Activated naive CD4-positive, alpha-beta T cell treated with anti-CD3 and anti-CD28 coated beads for 36 hours (primary cell): Measurements from ENCODE around the gene SPATS2L. TPM values are rescaled to one million over a fixed set of nuclear protein-coding genes. Genes with fewer than 3 reads are reported as not detected.

ENCODE experiments used
- CTCF ChIA-PET: fragments of 350-600 bp; sonication (Branson Sonifier 250); formaldehyde crosslinking; loops from one replicate; lab custom pipeline; 2021; ENCODE audit warnings: antibody characterized with exemption; lab: Charles Lee
- DNase-seq: peaks from one replicate; pipeline ENCODE4 v3.0.0-alpha.2; 2020
- H3K27ac Mint-ChIP-seq: one replicate; pipeline ENCODE4 v1.8.0; 2021; ENCODE audit warnings: mild to moderate bottlenecking, mixed read lengths
- H3K27me3 Mint-ChIP-seq: one replicate; pipeline ENCODE4 v1.8.0; 2021; ENCODE audit warnings: low read depth, mixed read lengths
- H3K36me3 Mint-ChIP-seq: one replicate; pipeline ENCODE4 v1.8.0; 2021; ENCODE audit warnings: low read depth, mixed read lengths
- H3K4me1 Mint-ChIP-seq: one replicate; pipeline ENCODE4 v1.8.0; 2021; ENCODE audit warnings: low read depth, mixed read lengths
- H3K4me3 Mint-ChIP-seq: one replicate; pipeline ENCODE4 v1.8.0; 2021; ENCODE audit warnings: mild to moderate bottlenecking, moderate library complexity, mixed read lengths
- H3K9me3 Mint-ChIP-seq: one replicate; pipeline ENCODE4 v1.8.0; 2021; ENCODE audit warnings: mixed read lengths
- intact Hi-C: fragments of 100-400 bp; cut with micrococcal nuclease; formaldehyde crosslinking; loops from one replicate; pipeline ENCODE4 v1.15.1; 2023
- total RNA-seq, 2 experiments: library from RNA; stranded (reverse); gene quantifications; one replicate each; pipeline ENCODE4 v1.2.3, GENCODE V29; 2021

SPATS2L gene, protein sequence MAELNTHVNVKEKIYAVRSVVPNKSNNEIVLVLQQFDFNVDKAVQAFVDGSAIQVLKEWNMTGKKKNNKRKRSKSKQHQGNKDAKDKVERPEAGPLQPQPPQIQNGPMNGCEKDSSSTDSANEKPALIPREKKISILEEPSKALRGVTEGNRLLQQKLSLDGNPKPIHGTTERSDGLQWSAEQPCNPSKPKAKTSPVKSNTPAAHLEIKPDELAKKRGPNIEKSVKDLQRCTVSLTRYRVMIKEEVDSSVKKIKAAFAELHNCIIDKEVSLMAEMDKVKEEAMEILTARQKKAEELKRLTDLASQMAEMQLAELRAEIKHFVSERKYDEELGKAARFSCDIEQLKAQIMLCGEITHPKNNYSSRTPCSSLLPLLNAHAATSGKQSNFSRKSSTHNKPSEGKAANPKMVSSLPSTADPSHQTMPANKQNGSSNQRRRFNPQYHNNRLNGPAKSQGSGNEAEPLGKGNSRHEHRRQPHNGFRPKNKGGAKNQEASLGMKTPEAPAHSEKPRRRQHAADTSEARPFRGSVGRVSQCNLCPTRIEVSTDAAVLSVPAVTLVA
- 10 to 100 TPM in 1 of 2 experiments, 1 to 10 TPM in 1; 8.9 to 10.9 TPM for total RNA-seq

DNA sequence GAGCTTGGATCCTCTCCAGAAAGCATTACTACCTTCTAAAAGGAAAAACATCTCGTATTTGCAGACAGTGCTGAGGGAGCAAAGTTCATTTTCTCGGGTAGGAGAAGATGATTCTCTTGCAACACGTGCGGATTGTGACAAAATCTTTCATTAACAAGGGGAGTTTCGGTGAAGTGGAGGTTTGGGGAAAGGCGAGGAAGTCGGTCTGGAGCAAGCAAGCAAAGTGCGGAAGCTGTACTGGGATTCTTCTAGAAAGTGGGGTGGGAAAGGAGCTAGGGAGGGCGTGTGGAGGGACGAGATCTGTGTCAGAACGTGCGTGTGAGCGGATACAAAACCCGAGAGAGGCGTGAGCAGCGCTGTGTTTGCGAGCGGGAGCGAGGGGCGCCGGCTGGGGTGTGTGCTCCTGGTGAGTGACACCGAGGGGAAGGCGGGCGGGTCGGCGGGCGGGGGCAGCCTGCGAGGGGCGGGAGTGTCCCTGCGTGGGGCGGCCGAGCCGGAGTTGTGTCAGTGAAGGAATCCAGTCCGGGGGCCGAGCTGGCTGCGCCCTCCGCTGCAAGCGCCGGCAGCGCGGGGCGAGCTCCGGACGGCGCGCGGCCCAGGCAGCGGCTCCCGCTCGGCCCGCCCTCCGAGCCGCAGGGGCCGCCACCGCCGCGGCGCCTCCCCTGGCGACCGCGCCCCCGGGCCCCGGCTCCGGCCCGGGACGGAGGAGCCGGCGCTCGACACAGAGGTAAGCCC is at the start of gene SPATS2L:
Gene SPATS2L (plus strand): TSS at position 498 of the 735 bp plus-strand sequence. CDS start 82,552 bp downstream, outside the sequence.
- CTCF ChIA-PET, result interaction anchor here (0.7 to 1.9 kb wide), 4 partner anchors 8 to 170 kb away, joined by 3 to 9 read pairs (median 4); no protein-coding TSS in a partner anchor

GRCh38 chr2:200257570-200257969 is 48.9 kb upstream of the SPATS2L start:
- CTCF ChIA-PET, result no interaction called here

More for the DNA sequence above, at the start of gene SPATS2L:
- peaks cover 13% of the 10 kb centered on the region for H3K4me1 Mint-ChIP-seq
- peaks cover 15% of the 10 kb centered on the region for H3K27me3 Mint-ChIP-seq
- H3K4me3 Mint-ChIP-seq, result peak within 1 kb of the TSS; percentile 85
- intact Hi-C loops, result loop anchor here (1.0 to 5.0 kb wide), 3 partner anchors 160 to 394 kb away; partner anchors contain the start of gene C2orf69
- peak within 1 kb of the TSS; percentile 4 for H3K27ac Mint-ChIP-seq
- no peaks in the 10 kb centered on the region for H3K9me3 Mint-ChIP-seq
- peaks cover 3% of the 10 kb centered on the region for H3K36me3 Mint-ChIP-seq
- peak; percentile 64 for DNase-seq

DNA sequence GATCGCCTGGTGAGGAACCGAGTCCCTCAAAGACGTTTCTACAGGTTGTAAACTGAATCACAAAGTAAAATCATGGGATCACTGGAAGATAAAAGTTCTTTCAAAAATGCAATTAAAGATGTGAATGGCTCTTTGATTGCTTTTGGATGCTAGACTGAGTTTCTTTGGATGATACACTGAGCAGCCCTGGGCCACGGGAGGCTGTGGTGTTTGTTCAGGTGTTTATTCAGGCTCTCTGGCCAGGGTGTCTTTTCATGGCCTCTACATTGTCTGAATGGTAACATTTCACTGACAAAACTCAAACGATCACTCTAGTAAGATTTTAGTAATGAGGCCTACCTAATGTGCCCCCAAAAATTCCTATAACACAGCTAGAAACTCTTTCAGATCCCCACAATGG is 48.4 kb upstream of the SPATS2L start:
- no peaks in the 10 kb centered on the region for H3K36me3 Mint-ChIP-seq
- intact Hi-C loops, result no loop called here
- CTCF ChIA-PET, result no interaction called here
- H3K9me3 Mint-ChIP-seq, result no peaks in the 10 kb centered on the region
- H3K27ac Mint-ChIP-seq, result no peak overlapping the region
- no peak overlapping the region for H3K4me3 Mint-ChIP-seq
- no peaks in the 10 kb centered on the region for H3K27me3 Mint-ChIP-seq
- H3K4me1 Mint-ChIP-seq, result no peaks in the 10 kb centered on the region
- no peak for DNase-seq

More at GRCh38 chr2:200257570-200257969, 48.9 kb upstream of the SPATS2L start:
- DNase-seq, result no peak
- Mint-ChIP-seq H3K4me3 (no peak overlapping the region), H3K27ac (no peak overlapping the region), H3K27me3 (no peaks in the 10 kb centered on the region), H3K9me3 (no peaks in the 10 kb centered on the region), H3K36me3 (no peaks in the 10 kb centered on the region), H3K4me1 (no peaks in the 10 kb centered on the region)
- intact Hi-C loops, result no loop called here

GRCh38 chr2:200258881-200259576 is 47.5 kb upstream of the SPATS2L start:
- no peak overlapping the region for H3K4me3 Mint-ChIP-seq
- H3K27me3 Mint-ChIP-seq, result no peaks in the 10 kb centered on the region
- intact Hi-C loops, result no loop called here
- CTCF ChIA-PET, result no interaction called here
- no peak for DNase-seq
- H3K9me3 Mint-ChIP-seq, result no peaks in the 10 kb centered on the region
- no peak overlapping the region for H3K27ac Mint-ChIP-seq
- H3K4me1 Mint-ChIP-seq, result no peaks in the 10 kb centered on the region
- no peaks in the 10 kb centered on the region for H3K36me3 Mint-ChIP-seq

DNA sequence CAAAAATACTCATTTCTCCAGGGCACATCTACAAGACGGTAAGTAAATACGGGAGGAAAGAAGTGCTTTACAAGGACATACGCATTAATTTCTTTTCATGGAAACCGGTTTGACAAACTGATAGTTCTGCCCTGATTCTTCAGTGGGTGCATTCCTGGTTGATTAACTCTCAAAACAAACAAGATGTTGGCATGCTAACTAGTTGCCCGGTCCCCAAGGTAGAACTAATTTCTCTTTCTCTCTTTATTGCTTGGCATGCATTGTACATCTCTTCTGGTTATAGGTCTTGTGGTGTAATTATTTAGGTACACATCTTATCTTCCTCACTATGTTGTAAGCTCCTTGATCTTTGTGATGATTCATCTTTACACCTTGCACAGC is 46.9 kb upstream of the SPATS2L start:
- CTCF ChIA-PET, result no interaction called here
- H3K27ac Mint-ChIP-seq, result no peak overlapping the region
- H3K36me3 Mint-ChIP-seq, result no peaks in the 10 kb centered on the region
- H3K27me3 Mint-ChIP-seq, result no peaks in the 10 kb centered on the region
- no peaks in the 10 kb centered on the region for H3K4me1 Mint-ChIP-seq
- no peak for DNase-seq
- no peak overlapping the region for H3K4me3 Mint-ChIP-seq
- intact Hi-C loops, result no loop called here
- H3K9me3 Mint-ChIP-seq, result no peaks in the 10 kb centered on the region

GRCh38 chr2:200262047-200262446 is 44.4 kb upstream of the SPATS2L start:
- Mint-ChIP-seq H3K4me3 (no peak overlapping the region), H3K27ac (no peak overlapping the region), H3K4me1 (no peaks in the 10 kb centered on the region), H3K9me3 (no peaks in the 10 kb centered on the region), H3K27me3 (no peaks in the 10 kb centered on the region), H3K36me3 (no peaks in the 10 kb centered on the region)
- no peak for DNase-seq
- intact Hi-C loops, result no loop called here
- CTCF ChIA-PET, result no interaction called here

- CTCF ChIA-PET, result no interaction called here
- Mint-ChIP-seq H3K9me3 (no peaks in the 10 kb centered on the region), H3K4me3 (no peak overlapping the region), H3K4me1 (no peaks in the 10 kb centered on the region), H3K27me3 (no peaks in the 10 kb centered on the region), H3K27ac (no peak overlapping the region), H3K36me3 (no peaks in the 10 kb centered on the region)
- no peak for DNase-seq
- intact Hi-C loops, result no loop called here
These were observed 43.2 kb upstream of the SPATS2L start for GRCh38 chr2:200263279-200263678.

DNA sequence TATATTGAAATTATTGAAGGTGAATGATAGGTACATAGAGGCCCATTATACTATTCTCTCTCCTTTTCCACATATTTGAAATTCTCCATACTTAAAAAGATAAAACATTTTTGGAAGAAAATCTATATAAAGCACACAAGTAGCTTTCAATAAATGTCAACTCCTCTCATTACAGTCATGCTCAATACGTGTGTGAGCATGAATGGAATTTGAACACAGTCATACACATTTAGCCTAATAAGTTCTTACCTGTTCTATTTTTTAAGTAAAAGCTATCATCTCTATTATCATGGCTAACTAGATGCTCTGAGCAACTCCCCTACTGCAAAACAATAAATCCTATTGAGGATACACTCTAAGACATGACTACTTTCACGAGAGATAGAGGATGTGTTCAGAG is 41.9 kb upstream of the SPATS2L start:
- intact Hi-C loops, result no loop called here
- no peaks in the 10 kb centered on the region for H3K4me1 Mint-ChIP-seq
- no peak overlapping the region for H3K27ac Mint-ChIP-seq
- H3K27me3 Mint-ChIP-seq, result no peaks in the 10 kb centered on the region
- CTCF ChIA-PET, result interaction anchor here (0.6 kb wide), 1 partner anchor 987 kb away, joined by 3 read pairs; no protein-coding TSS in a partner anchor
- H3K36me3 Mint-ChIP-seq, result no peaks in the 10 kb centered on the region
- DNase-seq, result no peak
- no peak overlapping the region for H3K4me3 Mint-ChIP-seq
- no peaks in the 10 kb centered on the region for H3K9me3 Mint-ChIP-seq

DNA sequence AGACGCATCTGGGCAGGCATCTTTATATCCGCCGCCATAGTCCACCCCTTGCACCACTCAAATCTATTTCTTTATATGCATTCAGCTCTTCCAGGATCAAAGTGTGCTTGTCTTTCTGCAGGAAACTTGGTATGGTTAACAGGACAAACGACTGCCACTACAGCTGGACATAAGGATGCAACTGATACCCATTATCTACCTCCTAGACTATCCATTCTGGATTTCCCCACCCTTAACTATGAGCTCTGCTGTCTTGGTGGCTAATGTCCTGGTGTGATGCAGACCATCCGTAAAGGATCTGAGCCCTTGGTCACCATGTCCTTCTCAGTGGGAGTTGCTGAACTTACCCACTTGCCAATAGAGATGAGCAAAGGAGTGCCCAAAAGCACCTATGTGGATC is 40.1 kb upstream of the SPATS2L start:
- no peaks in the 10 kb centered on the region for H3K36me3 Mint-ChIP-seq
- intact Hi-C loops, result no loop called here
- no peaks in the 10 kb centered on the region for H3K4me1 Mint-ChIP-seq
- H3K27me3 Mint-ChIP-seq, result no peaks in the 10 kb centered on the region
- H3K9me3 Mint-ChIP-seq, result no peaks in the 10 kb centered on the region
- no peak overlapping the region for H3K4me3 Mint-ChIP-seq
- CTCF ChIA-PET, result no interaction called here
- H3K27ac Mint-ChIP-seq, result no peak overlapping the region
- no peak for DNase-seq

GRCh38 chr2:200267350-200267749 is 39.1 kb upstream of the SPATS2L start:
- DNase-seq, result no peak
- H3K9me3 Mint-ChIP-seq, result no peaks in the 10 kb centered on the region
- CTCF ChIA-PET, result no interaction called here
- intact Hi-C loops, result no loop called here
- H3K36me3 Mint-ChIP-seq, result no peaks in the 10 kb centered on the region
- H3K4me3 Mint-ChIP-seq, result no peak overlapping the region
- H3K27me3 Mint-ChIP-seq, result no peaks in the 10 kb centered on the region
- H3K27ac Mint-ChIP-seq, result no peak overlapping the region
- no peaks in the 10 kb centered on the region for H3K4me1 Mint-ChIP-seq

GRCh38 chr2:200270732-200271131 is 35.8 kb upstream of the SPATS2L start:
- Mint-ChIP-seq H3K36me3 (no peaks in the 10 kb centered on the region), H3K27ac (no peak overlapping the region), H3K27me3 (no peaks in the 10 kb centered on the region), H3K9me3 (no peaks in the 10 kb centered on the region), H3K4me1 (no peaks in the 10 kb centered on the region), H3K4me3 (no peak overlapping the region)
- DNase-seq, result no peak
- intact Hi-C loops, result no loop called here
- CTCF ChIA-PET, result no interaction called here

DNA sequence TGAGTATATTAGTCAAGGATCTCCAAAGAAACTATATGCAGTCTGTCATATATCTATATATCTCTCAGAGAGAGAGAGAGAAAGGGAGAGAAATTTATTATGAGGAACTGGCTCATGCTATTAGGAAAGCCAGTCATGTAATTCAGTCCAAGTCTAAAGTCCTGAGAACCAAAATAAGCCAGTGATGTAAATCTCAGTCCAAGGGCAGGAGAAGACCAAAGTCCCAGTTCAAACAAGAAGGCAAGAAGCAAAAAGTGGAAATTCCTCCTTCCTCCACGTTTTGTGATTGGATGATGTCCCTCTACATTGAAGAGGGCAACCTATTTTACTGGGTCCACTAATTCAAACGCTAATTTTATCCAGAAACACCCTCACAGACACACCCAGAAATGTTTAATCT is 34.2 kb upstream of the SPATS2L start:
- no peak overlapping the region for H3K4me3 Mint-ChIP-seq
- no peak overlapping the region for H3K27ac Mint-ChIP-seq
- intact Hi-C loops, result no loop called here
- H3K4me1 Mint-ChIP-seq, result no peaks in the 10 kb centered on the region
- CTCF ChIA-PET, result no interaction called here
- DNase-seq, result no peak
- H3K36me3 Mint-ChIP-seq, result no peaks in the 10 kb centered on the region
- H3K9me3 Mint-ChIP-seq, result no peaks in the 10 kb centered on the region
- H3K27me3 Mint-ChIP-seq, result no peaks in the 10 kb centered on the region
